Caco-2 (cell line): Measurements from ENCODE around the gene TMEM229B. TPM values are rescaled to one million over a fixed set of nuclear protein-coding genes. Genes with fewer than 3 reads are reported as not detected.

ENCODE experiments used
- BruUV-seq: library from RNA; stranded (reverse); fragments of 400-500 nt; replicated peaks from 2 replicates; lab custom pipeline; 2021; lab: Mats Ljungman, UMichigan
- CTCF ChIA-PET: fragments of 300-600 bp; sonication (Branson Sonifier 250); formaldehyde crosslinking; loops from one replicate; lab custom pipeline; 2022; ENCODE audit warnings: antibody characterized with exemption; lab: Charles Lee
- POLR2A ChIA-PET: fragments of 300-600 bp; sonication (Branson Sonifier 250); formaldehyde crosslinking; loops from one replicate; lab custom pipeline; 2022; ENCODE audit warnings: antibody characterized with exemption; lab: Charles Lee
- DNase-seq, 2 experiments: peaks; one replicate each; pipeline versions ENCODE4 v3.0.0 to v3.0.0-alpha.2; 2020 to 2022
- H3K27me3 ChIP-seq: replicated peaks from 2 replicates; pipeline ENCODE4 v1.6.0; 2011; ENCODE audit warnings: low read length; ENCODE audit not compliant: control insufficient read depth, insufficient read depth
- H3K36me3 ChIP-seq: 2 replicates; pipeline ENCODE4 v1.5.1; 2011; ENCODE audit warnings: low read length; ENCODE audit not compliant: control insufficient read depth, insufficient read depth
- H3K4me1 ChIP-seq: fragments of 250-450 bp; sonication (Bioruptor Pico); 2 replicates; pipeline ENCODE4 v1.5.1; 2020; ENCODE audit warnings: mild to moderate bottlenecking
- H3K4me3 ChIP-seq: 2 replicates; pipeline ENCODE4 v1.5.1; 2011; ENCODE audit warnings: low read depth, mild to moderate bottlenecking, control low read depth, low read length
- H3K9me3 ChIP-seq: fragments of 250-450 bp; sonication (Bioruptor Pico); 2 replicates; pipeline ENCODE4 v1.5.1; 2020; ENCODE audit warnings: mild to moderate bottlenecking, moderate library complexity
- H3K27ac Mint-ChIP-seq: one replicate; pipeline ENCODE4 v1.8.0; 2022; ENCODE audit warnings: mixed read lengths; ENCODE audit not compliant: unreplicated experiment
- H3K27me3 Mint-ChIP-seq: one replicate; pipeline ENCODE4 v1.8.0; 2022; ENCODE audit warnings: mixed read lengths; ENCODE audit not compliant: insufficient read depth, unreplicated experiment
- H3K36me3 Mint-ChIP-seq: one replicate; pipeline ENCODE4 v1.8.0; 2022; ENCODE audit warnings: mild to moderate bottlenecking, mixed read lengths; ENCODE audit not compliant: insufficient read depth, unreplicated experiment
- H3K4me1 Mint-ChIP-seq: one replicate; pipeline ENCODE4 v1.8.0; 2022; ENCODE audit warnings: low read depth, mixed read lengths; ENCODE audit not compliant: unreplicated experiment
- H3K4me3 Mint-ChIP-seq: one replicate; pipeline ENCODE4 v1.8.0; 2022; ENCODE audit warnings: mild to moderate bottlenecking, moderate library complexity, mixed read lengths; ENCODE audit not compliant: unreplicated experiment
- H3K9me3 Mint-ChIP-seq: one replicate; pipeline ENCODE4 v1.8.0; 2022; ENCODE audit warnings: mixed read lengths; ENCODE audit not compliant: unreplicated experiment
- CTCF ChIP-seq, 2 experiments: fragments of 200-600 bp in 1 of 2; IDR thresholded peaks; 1 replicate in 1 of 2; 2 replicates in 1 of 2; pipeline versions ENCODE4 v1.5.1 to v1.8.0; 2011 to 2022; ENCODE audit warnings: antibody characterized with exemption in 1 of 2, control low read depth in 1 of 2, inconsistent platforms in 1 of 2, low read depth in 1 of 2, low read length in 1 of 2, mild to moderate bottlenecking in 1 of 2, moderate library complexity in 1 of 2; ENCODE audit not compliant: insufficient read depth in 1 of 2, severe bottlenecking in 1 of 2, unreplicated experiment in 1 of 2
- intact Hi-C: fragments of 100-400 bp; cut with micrococcal nuclease; formaldehyde crosslinking; loops from one replicate; pipeline ENCODE4 v1.10.0; 2022; ENCODE audit not compliant: unreplicated experiment
- total RNA-seq: library from RNA; stranded (reverse); gene quantifications from 2 replicates; pipeline ENCODE4 v1.2.3, GENCODE V29; 2022

Gene TMEM229B
- total RNA-seq, 1 experiment from 2014 or later, result not detected

GRCh38 chr14:67508956-67509355 lies 20.4 kb upstream of the TMEM229B start:
- POLR2A ChIA-PET, result no interaction called here
- Histone ChIP-seq H3K27me3 (no peaks in the 10 kb centered on the region; the same call in 1 of the 2 replicates), H3K4me1 (no peaks in the 10 kb centered on the region), H3K36me3 (no peaks in the 10 kb centered on the region), H3K9me3 (no peaks in the 10 kb centered on the region), H3K4me3 (no peak overlapping the region)
- intact Hi-C loops, result no loop called here
- DNase-seq, result no peak
- CTCF ChIA-PET, result interaction anchor here (2.4 kb wide), 1 partner anchor 18 kb away, joined by 7 read pairs; no protein-coding TSS in a partner anchor
- no peaks in the 10 kb centered on the region for H3K9me3 Mint-ChIP-seq
- H3K27ac Mint-ChIP-seq, result no peak overlapping the region
- H3K36me3 Mint-ChIP-seq, result no peaks in the 10 kb centered on the region
- TF ChIP-seq CTCF (IDR thresholded peaks at IDR 0.05; ENCODE audit: insufficient read depth in 1 of 2, low read depth in 1 of 2, low read length in 1 of 2, severe bottlenecking in 1 of 2, unreplicated experiment in 1 of 2), result no peak
- peaks cover 8% of the 10 kb centered on the region for H3K27me3 Mint-ChIP-seq
- no peaks in the 10 kb centered on the region for H3K4me1 Mint-ChIP-seq
- no TSS peak for BruUV-seq
- H3K4me3 Mint-ChIP-seq, result no peak overlapping the region

- Histone ChIP-seq H3K27me3 (no peaks in the 10 kb centered on the region; the same call in 1 of the 2 replicates), H3K4me1 (no peaks in the 10 kb centered on the region), H3K36me3 (no peaks in the 10 kb centered on the region), H3K9me3 (no peaks in the 10 kb centered on the region), H3K4me3 (no peak overlapping the region)
- Mint-ChIP-seq H3K4me3 (no peak overlapping the region), H3K4me1 (peaks cover 7% of the 10 kb centered on the region), H3K9me3 (no peaks in the 10 kb centered on the region), H3K27me3 (no peaks in the 10 kb centered on the region), H3K36me3 (no peaks in the 10 kb centered on the region), H3K27ac (no peak overlapping the region)
- no peak for DNase-seq
- intact Hi-C loops, result no loop called here
- no peak for TF ChIP-seq CTCF (IDR thresholded peaks at IDR 0.05; ENCODE audit: insufficient read depth in 1 of 2, low read depth in 1 of 2, low read length in 1 of 2, severe bottlenecking in 1 of 2, unreplicated experiment in 1 of 2)
- CTCF ChIA-PET, result no interaction called here
- BruUV-seq, result no TSS peak
- POLR2A ChIA-PET, result no interaction called here
These were observed 16.7 kb upstream of the TMEM229B start for GRCh38 chr14:67505254-67505653.

GRCh38 chr14:67503331-67503730 lies 14.8 kb upstream of the TMEM229B start:
- H3K27me3 Mint-ChIP-seq, result no peaks in the 10 kb centered on the region
- DNase-seq, result no peak
- Histone ChIP-seq H3K4me3 (no peak overlapping the region), H3K9me3 (no peaks in the 10 kb centered on the region), H3K4me1 (no peaks in the 10 kb centered on the region), H3K27me3 (no peaks in the 10 kb centered on the region; the same call in 1 of the 2 replicates), H3K36me3 (no peaks in the 10 kb centered on the region)
- H3K4me3 Mint-ChIP-seq, result no peak overlapping the region
- ChIA-PET POLR2A (no interaction called here), CTCF (no interaction called here)
- H3K4me1 Mint-ChIP-seq, result peaks cover 7% of the 10 kb centered on the region
- intact Hi-C loops, result no loop called here
- H3K36me3 Mint-ChIP-seq, result no peaks in the 10 kb centered on the region
- no peak overlapping the region for H3K27ac Mint-ChIP-seq
- H3K9me3 Mint-ChIP-seq, result no peaks in the 10 kb centered on the region
- no peak for TF ChIP-seq CTCF (IDR thresholded peaks at IDR 0.05; ENCODE audit: insufficient read depth in 1 of 2, low read depth in 1 of 2, low read length in 1 of 2, severe bottlenecking in 1 of 2, unreplicated experiment in 1 of 2)
- BruUV-seq, result no TSS peak
